Bronchial smooth muscle cell (primary cell): Measurements from ENCODE around the gene EXT2. TPM values are rescaled to one million over a fixed set of nuclear protein-coding genes. Genes with fewer than 3 reads are reported as not detected.

Experiments
- total RNA-seq: library from RNA; depleted of rRNA; stranded (reverse); fragments of >200 nt; gene quantifications from 2 replicates; pipeline ENCODE4 v1.2.1, GENCODE V29; 2014

The EXT2 gene
- total RNA-seq: 132 and 134 TPM in 2 replicates

GRCh38 chr11:44095506-44096359 is at the start of gene EXT2:
TSS of gene EXT2 (plus strand) at chr11:44095678. CDS start at chr11:44107713, 12,035 bp downstream.

DNA sequence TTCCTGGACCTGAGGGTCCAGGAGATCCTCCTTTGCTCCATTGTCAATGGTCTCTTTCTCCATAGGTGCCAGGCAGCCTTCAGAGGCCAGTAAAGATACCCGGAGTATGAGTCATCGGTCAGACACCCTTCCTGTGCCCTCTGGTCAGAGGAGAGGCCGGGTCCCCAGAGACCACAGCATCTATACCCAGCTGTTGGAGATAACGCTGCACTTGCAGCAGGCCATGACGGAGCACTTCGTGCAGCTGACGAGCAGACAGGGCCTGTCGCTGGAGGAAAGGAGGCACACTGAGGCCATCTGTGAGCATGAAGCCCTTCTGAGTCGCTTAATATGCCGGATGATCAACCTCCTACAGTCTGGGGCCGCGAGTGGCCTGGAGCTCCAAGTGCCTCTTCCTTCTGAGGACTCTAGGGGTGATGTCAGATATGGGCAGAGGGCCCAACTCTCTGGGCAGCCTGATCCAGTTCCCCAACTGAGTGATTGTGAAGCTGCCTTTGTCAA is 47.5 kb upstream of the EXT2 start, which contains the start of gene ACCSL:
TSS of gene ACCSL (plus strand) at position 51 of the 501 bp plus-strand sequence. CDS start at position 107, 56 bp downstream.

GRCh38 chr11:44065841-44066731 is 29.4 kb upstream of the EXT2 start, which contains the start of gene ACCS:
TSS of gene ACCS (plus strand) at chr11:44066270. CDS start at chr11:44067628, 1,358 bp downstream.

Other genes starting within 250 kb of the EXT2 start
- 33.4 and 36.7 TPM in 2 replicates for gene ALKBH3, start 214.8 kb upstream of the EXT2 start, total RNA-seq
- 1.4 and 1.9 TPM in 2 replicates for gene C11orf96, start 153.0 kb upstream of the EXT2 start, total RNA-seq
- not detected in 2 replicates for gene ACCSL, start 47.7 kb upstream of the EXT2 start, total RNA-seq
- gene ACCS, start 29.4 kb upstream of the EXT2 start, total RNA-seq: 15.3 and 23.3 TPM in 2 replicates
- gene ALX4, start 214.5 kb downstream of the EXT2 start, total RNA-seq: 0.32 and 2.1 TPM in 2 replicates